HG02973 (cell line): ENCODE measurements around the gene DRC7.
"Not testable (repeated sequence)": the region's sequence is repeated elsewhere in the genome, so short reads cannot be mapped to it uniquely, and the experiment has no call there.

Source experiments
- ATAC-seq: cut with Tn5 transposase; IDR thresholded peaks from one replicate; pipeline ENCODE4 v1.9.1; 2021; ENCODE audit warnings: moderate library complexity; ENCODE audit not compliant: unreplicated experiment

The DRC7 gene

DNA sequence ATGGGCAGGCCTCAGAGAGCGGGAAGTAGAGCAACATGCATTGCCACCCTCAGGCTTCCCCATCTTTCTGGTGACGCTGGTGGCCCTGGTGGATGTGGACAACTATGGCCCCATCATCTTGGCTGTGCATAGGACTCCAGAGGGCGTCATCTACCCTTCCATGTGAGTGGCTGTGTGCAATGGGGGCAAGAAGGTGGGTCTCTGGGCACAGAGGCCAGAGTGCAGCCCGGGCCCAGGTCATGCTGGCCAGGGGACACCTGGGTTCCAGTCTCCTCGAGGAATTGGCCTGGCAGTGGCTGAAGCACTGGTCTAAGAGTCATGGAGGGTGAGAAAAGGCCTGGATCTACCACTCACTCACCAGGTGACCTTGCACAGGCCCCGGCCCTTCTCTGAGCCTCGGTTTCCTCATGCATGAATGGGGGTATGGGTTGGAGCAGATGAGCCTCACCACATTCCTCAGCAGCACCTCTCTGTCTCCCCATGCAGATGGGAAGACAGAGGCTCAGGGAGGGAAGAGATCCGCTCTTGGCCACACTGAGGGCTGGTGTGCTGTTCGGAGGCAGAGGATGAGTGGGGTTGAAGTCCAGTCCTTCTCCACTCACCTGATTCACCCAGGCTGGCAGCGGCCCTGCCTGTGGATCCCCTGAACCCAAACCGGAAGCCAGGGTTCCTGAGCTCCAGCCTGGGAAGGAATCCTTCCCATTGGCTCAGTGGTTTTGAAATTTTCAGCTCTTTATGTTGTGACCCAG lies 33.7 kb upstream of the DRC7 start:
- no peak for ATAC-seq

DNA sequence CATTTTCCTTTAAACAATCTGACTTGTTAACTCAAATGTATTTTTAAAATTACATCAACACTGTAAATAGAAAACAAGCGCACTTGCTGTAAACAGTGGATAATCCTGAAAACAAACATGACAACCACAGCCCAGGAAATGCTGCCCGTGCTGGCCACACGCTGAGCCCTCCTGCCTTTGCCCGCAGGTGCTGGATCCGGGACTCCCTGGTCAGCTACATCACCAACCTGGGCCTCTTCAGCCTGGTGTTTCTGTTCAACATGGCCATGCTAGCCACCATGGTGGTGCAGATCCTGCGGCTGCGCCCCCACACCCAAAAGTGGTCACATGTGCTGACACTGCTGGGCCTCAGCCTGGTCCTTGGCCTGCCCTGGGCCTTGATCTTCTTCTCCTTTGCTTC lies 33.1 kb upstream of the DRC7 start:
- ATAC-seq: no peak

DNA sequence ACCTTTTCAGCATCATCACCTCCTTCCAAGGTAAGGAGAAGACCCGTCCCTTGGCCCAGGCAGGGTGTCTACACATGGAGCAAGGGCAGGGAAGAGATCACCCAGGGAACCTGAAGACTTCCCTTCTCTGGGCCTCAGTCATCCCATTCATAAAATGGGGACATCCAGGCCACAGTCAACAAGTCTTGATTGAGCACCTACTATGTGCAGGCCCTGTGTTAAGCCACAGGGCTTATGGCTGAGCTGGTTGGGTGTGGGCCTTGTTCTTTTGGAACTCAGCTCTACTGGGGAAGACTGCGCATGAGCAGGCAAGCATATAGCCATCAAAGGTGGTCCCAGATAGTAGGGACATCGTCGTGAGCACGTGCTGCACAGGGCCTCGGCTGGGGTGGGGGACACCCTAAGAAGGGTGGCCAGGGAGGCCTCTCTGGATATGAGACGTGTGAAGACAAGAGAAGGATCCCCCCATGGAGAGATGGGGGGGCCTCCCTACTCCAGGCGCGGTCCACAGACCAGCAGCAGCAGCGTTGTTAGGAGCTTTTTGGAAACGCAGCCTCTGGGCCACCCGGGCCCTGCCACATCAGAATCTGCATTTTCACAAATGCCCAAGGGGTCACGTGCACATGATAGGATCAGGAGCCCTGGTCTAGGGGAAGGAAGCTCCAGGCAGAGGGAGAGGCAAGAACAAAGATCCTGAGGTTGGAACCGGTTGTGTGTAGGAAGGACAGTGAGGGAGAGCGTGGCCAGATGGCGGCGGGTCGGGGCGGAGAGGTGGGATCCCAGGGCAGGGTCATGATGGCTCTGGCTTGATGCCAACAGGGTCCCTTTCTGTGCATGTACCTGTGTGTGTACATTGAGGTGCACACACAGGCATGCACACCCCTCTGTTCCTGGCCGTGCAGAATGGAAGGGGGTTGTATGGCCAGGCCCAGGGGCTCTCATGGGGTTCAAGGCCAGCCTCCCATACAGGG lies 32.4 kb upstream of the DRC7 start:
- ATAC-seq: no peak

DNA sequence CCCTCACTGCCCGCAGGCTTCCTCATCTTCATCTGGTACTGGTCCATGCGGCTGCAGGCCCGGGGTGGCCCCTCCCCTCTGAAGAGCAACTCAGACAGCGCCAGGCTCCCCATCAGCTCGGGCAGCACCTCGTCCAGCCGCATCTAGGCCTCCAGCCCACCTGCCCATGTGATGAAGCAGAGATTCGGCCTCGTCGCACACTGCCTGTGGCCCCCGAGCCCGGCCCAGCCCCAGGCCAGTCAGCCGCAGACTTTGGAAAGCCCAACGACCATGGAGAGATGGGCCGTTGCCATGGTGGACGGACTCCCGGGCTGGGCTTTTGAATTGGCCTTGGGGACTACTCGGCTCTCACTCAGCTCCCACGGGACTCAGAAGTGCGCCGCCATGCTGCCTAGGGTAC lies 31.2 kb upstream of the DRC7 start:
- no peak for ATAC-seq

DNA sequence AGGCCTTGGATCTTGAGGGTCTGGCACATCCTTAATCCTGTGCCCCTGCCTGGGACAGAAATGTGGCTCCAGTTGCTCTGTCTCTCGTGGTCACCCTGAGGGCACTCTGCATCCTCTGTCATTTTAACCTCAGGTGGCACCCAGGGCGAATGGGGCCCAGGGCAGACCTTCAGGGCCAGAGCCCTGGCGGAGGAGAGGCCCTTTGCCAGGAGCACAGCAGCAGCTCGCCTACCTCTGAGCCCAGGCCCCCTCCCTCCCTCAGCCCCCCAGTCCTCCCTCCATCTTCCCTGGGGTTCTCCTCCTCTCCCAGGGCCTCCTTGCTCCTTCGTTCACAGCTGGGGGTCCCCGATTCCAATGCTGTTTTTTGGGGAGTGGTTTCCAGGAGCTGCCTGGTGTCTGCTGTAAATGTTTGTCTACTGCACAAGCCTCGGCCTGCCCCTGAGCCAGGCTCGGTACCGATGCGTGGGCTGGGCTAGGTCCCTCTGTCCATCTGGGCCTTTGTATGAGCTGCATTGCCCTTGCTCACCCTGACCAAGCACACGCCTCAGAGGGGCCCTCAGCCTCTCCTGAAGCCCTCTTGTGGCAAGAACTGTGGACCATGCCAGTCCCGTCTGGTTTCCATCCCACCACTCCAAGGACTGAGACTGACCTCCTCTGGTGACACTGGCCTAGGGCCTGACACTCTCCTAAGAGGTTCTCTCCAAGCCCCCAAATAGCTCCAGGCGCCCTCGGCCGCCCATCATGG lies 30.5 kb upstream of the DRC7 start:
- ATAC-seq: no peak

DNA sequence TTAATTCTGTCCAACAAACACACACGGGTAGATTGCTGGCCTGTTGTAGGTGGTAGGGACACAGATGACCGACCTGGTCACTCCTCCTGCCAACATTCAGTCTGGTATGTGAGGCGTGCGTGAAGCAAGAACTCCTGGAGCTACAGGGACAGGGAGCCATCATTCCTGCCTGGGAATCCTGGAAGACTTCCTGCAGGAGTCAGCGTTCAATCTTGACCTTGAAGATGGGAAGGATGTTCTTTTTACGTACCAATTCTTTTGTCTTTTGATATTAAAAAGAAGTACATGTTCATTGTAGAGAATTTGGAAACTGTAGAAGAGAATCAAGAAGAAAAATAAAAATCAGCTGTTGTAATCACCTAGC lies 30.0 kb upstream of the DRC7 start:
- ATAC-seq: no peak

DNA sequence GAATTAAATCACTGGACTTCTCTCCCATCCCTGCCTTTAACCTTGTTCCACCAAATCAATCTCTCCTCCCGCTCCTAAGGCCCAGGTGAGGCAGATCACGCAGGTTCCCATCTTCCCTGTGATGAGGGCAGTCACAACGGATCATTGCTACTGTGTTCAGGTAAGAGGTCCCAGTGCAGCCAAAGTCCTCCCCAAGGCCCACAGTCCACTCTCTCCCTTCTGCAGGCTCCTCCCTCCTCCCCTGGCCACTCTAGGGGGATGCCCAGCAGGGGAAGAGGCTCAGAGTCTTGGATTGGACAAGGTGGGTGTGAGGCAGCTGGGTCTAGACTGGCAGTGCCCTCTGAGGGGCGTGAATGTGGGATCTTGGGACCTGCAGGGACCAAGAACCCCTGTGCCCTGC lies 29.1 kb upstream of the DRC7 start:
- no peak for ATAC-seq

DNA sequence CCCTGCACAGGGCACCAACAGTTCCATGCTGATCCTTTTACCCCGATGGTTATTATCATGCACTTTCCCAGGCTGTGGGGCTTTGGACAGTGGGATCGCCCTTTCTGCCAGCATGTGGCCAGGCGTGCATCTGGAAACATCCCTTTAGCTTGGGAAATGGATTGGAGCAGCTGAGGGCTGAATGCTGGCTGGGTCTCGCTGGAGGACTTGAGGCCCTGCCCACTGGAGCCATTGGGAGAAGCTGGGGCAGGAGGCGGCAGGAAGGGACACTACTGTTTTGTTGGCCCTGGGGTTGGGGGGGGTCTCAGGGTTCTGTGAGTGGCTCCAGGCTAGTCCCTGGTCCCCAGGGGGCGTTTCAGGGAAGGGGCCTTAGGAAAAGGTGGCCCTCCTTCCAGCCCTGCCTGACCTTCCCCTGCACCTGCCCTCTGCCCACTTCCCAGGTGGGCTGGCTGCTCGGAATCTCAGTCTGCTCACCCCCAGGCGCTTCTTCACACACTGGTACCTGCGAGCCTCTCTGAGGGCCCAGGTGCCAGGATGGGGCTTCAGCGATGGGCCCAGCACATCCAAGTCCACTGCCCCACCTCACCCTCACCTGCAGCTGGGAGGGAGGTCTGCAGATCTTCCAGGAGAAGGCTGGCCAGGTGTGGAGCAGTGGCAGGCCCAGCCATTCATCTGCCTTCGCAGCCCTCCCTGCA lies 28.1 kb upstream of the DRC7 start:
- no peak for ATAC-seq

DNA sequence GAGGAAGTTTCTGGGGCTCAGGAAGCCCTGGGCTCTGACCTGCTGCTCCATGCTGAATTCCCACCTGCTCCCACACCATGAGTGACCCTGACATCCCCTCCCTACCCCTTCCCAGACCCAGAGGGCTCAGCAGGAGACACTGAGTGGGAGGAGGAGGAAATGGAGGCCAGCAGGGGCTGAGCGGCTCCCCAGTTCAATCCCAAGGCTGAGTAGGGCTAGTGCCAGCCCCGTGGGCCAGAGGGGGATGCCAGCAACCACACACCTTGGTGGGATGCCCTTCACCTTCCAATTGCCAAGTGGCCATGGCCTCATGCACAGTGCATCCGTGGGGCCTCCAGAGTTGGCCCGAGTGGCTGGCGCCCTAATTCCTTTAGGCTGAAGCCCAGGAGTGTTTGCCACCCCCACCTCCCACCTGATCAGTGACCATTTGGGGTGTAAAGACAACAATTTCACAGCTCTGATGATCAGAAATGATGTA lies 27.5 kb upstream of the DRC7 start:
- no peak for ATAC-seq

DNA sequence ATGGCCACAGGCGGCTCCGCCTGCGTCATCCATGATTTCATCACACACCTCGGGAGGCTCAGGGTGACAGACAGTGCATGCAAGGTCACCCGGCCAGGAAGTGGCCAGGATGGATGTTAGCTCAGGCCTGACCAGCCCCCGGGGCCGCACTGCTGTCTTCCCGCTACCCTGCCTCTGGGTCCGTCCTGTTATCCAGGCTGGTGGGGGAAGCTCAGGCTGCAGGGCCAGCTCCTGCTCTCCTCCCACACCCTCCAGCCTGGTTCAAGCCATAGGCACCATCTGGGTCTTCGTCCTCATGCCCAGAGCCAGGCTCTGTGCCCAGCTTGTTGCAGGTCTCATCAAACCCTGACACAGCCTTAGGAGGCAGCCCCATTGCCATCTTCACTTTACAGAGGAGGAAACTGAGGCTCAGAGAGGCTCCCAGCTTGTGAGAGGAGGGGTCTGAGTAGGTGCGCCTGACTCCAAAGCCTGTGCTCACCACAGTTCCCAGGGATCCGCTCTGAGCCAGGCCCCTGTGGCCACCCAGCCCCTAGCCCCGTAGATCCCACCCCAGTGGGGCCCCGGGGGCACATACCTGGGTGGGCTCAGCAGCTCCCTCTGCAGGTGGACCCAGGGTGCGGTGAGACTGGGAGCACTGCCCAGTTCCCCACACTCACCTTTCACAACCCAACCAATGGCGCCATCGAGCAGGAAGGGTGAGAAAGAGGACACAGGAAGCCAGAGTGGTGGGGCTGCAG lies 26.9 kb upstream of the DRC7 start:
- no peak for ATAC-seq

DNA sequence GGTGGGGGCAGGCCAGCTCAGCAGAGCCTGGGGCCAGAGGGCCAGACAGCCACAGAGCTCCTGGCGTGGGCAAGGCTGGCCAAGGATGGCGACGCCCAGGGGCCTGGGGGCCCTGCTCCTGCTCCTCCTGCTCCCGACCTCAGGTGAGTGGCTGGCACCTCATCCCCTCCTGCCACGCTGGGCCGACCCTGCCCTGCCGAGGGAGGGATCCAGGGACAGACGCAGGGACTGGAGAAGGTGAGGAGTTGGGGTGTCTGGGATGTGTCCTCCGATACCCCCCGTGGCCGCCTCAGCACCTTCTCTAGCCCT lies 26.4 kb upstream of the DRC7 start, which contains the start of gene ADGRG3:
ADGRG3 (plus strand) TSS at position 44 of the 309 bp plus-strand sequence; CDS start at position 86, 42 bp downstream.
- ATAC-seq: no peak

DNA sequence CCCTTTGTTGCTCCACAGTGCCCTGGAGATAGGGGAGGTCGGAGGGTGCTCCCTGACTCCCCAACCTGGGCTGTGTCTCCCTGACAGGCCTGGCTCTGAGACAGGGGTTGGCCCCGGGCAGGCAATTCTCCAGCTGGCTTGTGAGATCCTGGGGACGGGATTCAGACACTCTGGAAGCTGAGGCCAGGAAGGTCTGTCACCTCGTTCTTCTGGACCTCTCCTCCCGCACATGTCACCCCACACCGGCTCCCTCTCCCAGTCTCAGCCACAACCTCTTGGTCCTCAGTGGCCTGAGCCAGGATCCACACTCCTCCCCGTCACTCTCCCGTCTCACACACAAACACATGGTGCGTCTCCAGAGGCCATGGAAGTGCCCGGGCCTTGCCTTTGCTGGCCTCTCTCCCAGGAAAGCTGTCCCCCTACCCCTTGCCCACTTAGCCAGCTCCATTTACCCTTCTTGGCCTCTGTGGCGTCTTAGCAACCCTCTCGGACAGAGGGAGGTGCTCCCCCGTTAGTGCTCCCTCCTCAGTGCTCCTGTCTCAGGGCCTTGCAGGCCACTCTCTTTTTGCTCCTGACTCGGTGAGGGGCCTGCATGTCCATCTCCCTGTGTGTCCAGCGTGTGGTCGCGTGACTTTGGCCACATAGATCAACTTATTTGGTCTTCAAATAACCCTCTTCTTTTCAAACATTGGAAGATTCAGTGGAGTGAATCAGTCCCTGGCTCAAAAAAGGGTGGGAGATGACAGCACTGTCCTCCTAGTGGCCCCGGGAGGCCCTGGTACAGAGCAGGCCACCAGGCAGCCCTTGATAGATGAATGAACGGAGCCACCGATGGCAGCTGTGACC lies 25.8 kb upstream of the DRC7 start:
- no peak for ATAC-seq

DNA sequence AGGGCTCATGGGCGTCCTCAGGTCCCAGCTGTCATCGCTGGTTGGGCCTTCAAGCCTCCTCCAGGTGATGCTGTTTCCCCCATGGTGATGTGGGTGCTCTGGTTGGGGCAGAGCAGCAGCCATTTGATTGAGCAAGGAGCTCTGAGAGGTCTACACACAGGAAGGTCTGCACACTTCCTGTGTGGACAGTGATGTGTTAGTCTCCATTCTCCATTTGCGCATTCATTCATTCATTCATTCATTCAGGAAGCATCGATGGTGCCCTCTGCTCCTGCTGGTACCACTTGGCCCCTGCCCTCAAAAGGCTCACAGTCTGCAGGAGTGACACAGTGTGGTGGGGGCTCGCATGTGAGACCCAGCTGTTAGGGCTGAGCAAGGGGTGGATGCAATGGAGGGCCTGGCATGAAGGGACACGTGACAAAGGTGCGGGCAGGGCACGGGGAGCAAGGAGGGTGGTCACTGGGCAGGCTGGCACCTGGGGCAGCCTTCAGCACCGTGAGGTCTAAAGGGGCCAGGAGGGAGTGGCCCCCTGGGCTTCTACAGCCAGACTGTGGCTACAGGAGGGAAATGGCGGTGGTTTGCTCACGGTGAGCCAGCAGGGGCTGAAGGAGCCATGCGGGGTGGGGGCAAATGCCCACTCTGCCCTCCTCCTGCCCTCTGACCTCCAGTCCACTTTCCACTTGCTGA lies 25.0 kb upstream of the DRC7 start:
- no peak for ATAC-seq

DNA sequence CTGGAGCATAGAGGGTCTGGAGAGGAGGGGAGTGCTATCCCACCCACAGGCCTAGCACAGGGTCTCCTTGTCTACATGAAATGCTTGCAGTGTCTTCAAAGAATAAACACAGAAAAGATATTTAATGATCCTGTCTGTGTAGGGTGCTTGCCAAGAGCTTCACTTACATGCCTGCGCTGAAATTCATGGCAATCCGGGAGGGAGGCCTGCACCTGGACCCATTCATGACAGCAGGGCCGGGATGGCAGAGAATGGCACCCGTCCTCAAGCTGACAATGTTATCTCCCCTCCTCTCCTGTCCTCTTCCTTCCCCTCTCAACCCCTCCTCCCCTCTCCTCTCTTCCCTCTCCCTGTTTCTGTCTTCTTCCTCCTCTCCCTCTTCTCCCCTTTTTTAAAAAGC lies 24.4 kb upstream of the DRC7 start:
- ATAC-seq: no peak

DNA sequence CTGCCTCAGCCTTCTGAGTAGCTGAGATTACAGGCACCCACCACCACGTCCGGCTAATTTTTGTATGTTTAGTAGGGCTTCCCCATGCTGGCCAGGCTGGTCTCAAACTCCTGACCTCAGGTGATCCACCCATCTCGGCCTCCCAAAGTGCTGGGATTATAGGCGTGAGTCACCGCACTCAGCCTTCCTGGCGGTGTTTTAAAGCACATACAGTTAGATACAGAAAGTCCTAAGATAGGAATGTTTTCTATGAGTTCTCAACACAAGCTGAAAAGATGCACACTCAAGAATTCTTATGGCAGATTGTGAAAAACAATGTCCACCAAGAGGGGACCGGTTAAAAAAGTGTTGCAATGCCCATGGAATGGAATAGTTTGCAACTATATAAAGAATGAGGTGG lies 23.2 kb upstream of the DRC7 start:
- ATAC-seq: not testable (repeated sequence)

DNA sequence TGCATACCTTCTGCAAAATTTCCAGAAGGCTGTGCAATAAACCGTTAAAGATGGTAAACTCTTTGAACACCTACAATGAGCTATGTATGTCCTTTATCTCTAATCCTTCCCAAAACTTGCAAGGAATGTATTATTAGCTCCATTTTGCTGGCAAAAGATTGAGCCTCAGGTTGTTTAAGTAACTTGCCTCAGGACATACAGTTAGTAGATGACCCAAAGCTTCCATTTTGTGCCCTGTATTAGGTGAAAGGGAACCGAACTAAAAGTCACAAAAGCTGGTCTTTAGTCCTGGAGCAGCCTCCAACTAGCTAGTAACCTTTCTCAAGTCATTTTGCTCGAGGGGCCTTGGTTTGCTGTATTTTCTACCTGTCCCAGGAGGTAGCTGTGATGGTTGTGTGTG lies 22.2 kb upstream of the DRC7 start:
- ATAC-seq: no peak

DNA sequence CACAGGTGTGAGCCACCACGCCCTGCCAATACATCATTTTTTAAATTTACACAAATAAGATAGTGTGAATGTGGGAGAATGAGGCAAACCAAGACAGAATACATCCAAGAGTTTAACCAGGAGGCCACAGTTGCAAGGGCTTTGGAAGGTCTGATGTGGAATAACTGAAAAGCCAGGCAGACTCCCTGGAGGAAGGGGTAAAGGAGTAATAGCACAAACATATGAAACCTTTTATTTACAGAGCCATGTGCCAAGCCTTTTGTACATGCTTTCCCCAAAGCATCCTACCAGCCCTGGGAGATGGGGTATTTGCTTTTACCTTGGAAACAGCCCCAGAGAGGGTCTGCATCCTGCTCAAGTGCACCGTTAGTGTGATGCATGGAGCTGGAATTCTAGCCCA lies 21.8 kb upstream of the DRC7 start:
- ATAC-seq: no peak

DNA sequence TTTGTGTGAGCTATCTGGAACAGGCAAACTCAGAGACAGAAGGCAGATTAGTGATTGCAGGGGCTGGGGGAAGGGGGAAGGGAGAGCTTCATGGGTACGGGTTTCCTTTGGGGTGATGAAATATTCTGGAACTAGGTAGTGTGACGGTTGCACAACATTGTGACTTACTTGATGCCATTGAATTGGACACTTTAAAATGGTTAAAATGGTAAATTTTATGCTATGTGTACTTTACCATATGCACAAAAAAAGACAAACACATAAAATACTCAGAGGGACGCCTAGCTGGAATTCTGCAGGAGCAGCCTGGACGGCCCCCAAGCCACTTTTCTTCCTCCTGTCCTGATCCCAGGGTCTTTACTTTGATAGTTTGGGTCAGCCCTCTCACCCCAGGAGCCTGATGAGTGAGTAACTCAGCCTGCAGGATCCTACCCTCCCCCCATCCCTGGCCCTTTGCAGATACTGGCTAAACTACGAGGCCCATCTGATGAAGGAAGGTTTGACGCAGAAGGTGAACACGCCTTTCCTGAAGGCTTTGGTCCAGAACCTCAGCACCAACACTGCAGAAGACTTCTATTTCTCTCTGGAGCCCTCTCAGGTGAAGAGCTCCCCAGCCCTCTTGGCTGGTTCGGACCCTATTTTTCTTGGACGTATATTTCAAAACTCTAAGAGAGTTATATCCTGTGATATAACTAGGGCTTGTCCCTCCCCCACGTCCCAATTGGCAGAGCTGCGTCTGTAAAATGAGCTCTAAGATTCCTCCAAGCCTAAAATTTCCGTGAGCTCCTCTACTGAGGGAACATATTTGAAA lies 18.7 kb upstream of the DRC7 start:
- ATAC-seq: no peak
